ENCODE data around the gene TNNC1. TPM values are rescaled to one million over a fixed set of nuclear protein-coding genes. Genes with fewer than 3 reads are reported as not detected.

Gene TNNC1
- total RNA-seq, 1 experiment from 2014 or later = 40.5 TPM

DNA sequence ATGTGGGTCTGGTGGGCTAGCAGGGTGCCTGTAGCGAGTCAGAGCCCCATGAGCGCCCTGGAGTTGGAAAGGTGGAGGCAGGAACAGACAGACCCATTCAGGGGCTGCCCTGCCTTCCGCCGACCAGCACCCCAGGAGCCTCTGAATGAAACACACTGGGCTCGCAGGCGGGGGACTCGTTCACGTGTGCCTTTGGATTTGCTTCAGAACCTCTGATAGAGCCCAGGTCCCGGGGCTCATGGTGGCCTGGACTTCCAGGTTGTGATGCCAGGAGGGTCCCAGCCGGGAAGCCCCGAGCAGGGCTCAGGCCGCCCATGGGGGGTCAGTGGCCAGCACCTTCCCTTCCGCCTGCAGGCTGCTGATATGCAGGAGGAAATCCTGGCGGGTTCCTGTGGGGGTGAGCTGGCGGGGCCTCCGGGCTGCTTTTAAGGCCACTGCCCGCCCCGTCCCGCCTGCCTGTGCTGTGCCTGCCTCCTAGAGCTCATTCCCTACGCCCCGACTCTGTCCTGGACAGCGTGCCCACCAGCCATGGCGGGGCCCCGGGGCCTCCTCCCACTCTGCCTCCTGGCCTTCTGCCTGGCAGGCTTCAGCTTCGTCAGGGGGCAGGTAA lies 41.1 kb upstream of the TNNC1 start, which contains the start of gene STAB1:
TSS of gene STAB1 (plus strand) at position 453 of the 610 bp plus-strand sequence. CDS start at position 529, 76 bp downstream.
- peak within 1 kb of the TSS; percentile 70 for H3K27ac Mint-ChIP-seq (ENCODE audit: unreplicated experiment)
- no peaks in the 10 kb centered on the region for H3K4me1 Mint-ChIP-seq (ENCODE audit: low read depth, unreplicated experiment)
- no peaks in the 10 kb centered on the region for H3K36me3 ChIP-seq (ENCODE audit: control insufficient read depth, insufficient read depth, low read length)
- no peaks in the 10 kb centered on the region for H3K27me3 ChIP-seq (replicated peaks; ENCODE audit: control insufficient read depth, insufficient read depth, low read length)
- H3K4me3 ChIP-seq (ENCODE audit: low read depth, low read length) = no peak within 1 kb of the TSS
- H3K27me3 Mint-ChIP-seq (ENCODE audit: insufficient read depth, unreplicated experiment) = no peaks in the 10 kb centered on the region
- TF ChIP-seq, protein P1, sequence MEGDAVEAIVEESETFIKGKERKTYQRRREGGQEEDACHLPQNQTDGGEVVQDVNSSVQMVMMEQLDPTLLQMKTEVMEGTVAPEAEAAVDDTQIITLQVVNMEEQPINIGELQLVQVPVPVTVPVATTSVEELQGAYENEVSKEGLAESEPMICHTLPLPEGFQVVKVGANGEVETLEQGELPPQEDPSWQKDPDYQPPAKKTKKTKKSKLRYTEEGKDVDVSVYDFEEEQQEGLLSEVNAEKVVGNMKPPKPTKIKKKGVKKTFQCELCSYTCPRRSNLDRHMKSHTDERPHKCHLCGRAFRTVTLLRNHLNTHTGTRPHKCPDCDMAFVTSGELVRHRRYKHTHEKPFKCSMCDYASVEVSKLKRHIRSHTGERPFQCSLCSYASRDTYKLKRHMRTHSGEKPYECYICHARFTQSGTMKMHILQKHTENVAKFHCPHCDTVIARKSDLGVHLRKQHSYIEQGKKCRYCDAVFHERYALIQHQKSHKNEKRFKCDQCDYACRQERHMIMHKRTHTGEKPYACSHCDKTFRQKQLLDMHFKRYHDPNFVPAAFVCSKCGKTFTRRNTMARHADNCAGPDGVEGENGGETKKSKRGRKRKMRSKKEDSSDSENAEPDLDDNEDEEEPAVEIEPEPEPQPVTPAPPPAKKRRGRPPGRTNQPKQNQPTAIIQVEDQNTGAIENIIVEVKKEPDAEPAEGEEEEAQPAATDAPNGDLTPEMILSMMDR (IDR thresholded peaks at IDR 0.05; ENCODE audit: insufficient read depth in 1 of 2, low read depth in 1 of 2, low read length in 1 of 2, severe bottlenecking in 1 of 2, unreplicated experiment in 1 of 2) = no peak
- CTCF ChIA-PET = no interaction called here
- H3K36me3 Mint-ChIP-seq (ENCODE audit: insufficient read depth, unreplicated experiment) = peaks cover 12% of the 10 kb centered on the region
- no peaks in the 10 kb centered on the region for H3K4me1 ChIP-seq
- no peaks in the 10 kb centered on the region for H3K9me3 Mint-ChIP-seq (ENCODE audit: unreplicated experiment)
- POLR2A ChIA-PET = no interaction called here
- no peak within 1 kb of the TSS for H3K4me3 Mint-ChIP-seq (ENCODE audit: unreplicated experiment)
- no peak for DNase-seq
- intact Hi-C loops (cut with micrococcal nuclease; ENCODE audit: unreplicated experiment) = no loop called here
- BruUV-seq (replicated peaks) = no TSS peak
- H3K9me3 ChIP-seq = no peaks in the 10 kb centered on the region

DNA sequence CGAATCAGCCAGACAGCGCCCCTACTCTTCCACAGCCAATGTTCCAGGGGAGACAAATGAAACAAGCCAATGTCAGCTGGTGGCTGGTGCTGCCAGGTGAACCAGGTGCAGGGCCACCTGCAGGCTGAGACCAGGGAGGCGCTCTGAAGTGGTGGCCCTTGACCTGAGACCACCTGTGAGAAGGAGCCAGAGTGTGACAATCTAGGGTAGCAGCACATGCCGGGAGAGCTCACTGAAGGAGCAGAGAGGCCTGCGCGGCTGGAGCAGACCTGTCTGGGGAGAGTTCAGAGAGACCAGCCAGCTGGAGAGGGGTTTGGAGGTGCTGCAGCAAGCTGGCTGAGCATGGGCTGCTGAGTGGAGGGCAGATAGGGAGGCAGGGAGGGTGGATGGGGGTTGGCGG lies 40.6 kb upstream of the TNNC1 start:
- Mint-ChIP-seq H3K4me1 (ENCODE audit: low read depth, unreplicated experiment) (no peaks in the 10 kb centered on the region), H3K27me3 (ENCODE audit: insufficient read depth, unreplicated experiment) (no peaks in the 10 kb centered on the region), H3K9me3 (ENCODE audit: unreplicated experiment) (no peaks in the 10 kb centered on the region), H3K36me3 (ENCODE audit: insufficient read depth, unreplicated experiment) (peaks cover 12% of the 10 kb centered on the region), H3K4me3 (ENCODE audit: unreplicated experiment) (no peak overlapping the region), H3K27ac (ENCODE audit: unreplicated experiment) (peak overlapping the region; percentile 70)
- no peaks in the 10 kb centered on the region for H3K36me3 ChIP-seq (ENCODE audit: control insufficient read depth, insufficient read depth, low read length)
- DNase-seq = no peak
- H3K4me3 ChIP-seq (ENCODE audit: low read depth, low read length) = no peak overlapping the region
- ChIA-PET POLR2A (no interaction called here), CTCF (no interaction called here)
- BruUV-seq (replicated peaks) = no TSS peak
- no peaks in the 10 kb centered on the region for H3K9me3 ChIP-seq
- intact Hi-C loops (cut with micrococcal nuclease; ENCODE audit: unreplicated experiment) = no loop called here
- TF ChIP-seq, protein P1 (IDR thresholded peaks at IDR 0.05; ENCODE audit: insufficient read depth in 1 of 2, low read depth in 1 of 2, low read length in 1 of 2, severe bottlenecking in 1 of 2, unreplicated experiment in 1 of 2) = no peak
- H3K4me1 ChIP-seq = no peaks in the 10 kb centered on the region
- H3K27me3 ChIP-seq (replicated peaks; ENCODE audit: control insufficient read depth, insufficient read depth, low read length) = no peaks in the 10 kb centered on the region

DNA sequence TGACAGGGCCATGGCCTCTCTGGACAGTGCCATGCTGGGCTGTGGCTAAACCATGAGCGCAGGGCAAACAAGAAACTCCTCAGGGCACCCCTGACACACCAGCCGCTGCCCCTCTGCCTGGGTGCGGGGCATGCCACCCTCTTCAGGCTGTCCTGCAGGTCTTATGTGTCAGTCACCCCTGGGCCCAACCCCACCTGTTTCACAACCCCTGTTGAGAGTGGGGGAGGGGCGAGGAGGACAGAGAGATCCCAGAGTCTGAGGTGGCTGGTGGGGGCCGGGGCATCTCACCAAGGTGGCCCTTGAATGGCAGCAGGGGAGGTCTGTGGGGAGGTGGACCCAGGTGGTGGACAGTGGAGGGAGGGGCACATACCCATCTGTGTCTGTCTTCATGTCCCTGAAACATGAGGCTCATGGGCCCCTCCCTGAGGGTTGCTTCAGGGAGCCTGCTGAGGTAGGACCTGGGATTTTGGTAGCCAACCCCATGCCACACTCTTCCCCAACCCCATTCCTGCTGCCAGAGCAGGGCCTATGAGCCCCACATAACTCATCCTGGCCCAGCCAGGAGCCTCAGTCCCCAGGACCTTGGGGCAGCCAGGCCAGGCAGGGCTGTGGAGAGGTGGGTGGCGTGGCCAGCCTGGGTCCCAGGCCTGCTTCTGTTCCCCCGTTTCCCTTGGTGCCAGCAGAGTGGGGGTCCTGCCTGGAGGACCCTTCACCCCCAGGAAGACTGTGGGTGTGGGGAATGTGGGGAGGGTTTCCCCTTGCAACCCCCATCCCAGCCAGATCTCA lies 39.6 kb upstream of the TNNC1 start:
- Histone ChIP-seq H3K36me3 (ENCODE audit: control insufficient read depth, insufficient read depth, low read length) (0 out of 2 replicates have a peak, but pooled peaks cover 1% of the 10 kb centered on the region), H3K27me3 (replicated peaks; ENCODE audit: control insufficient read depth, insufficient read depth, low read length) (no peaks in the 10 kb centered on the region), H3K9me3 (no peaks in the 10 kb centered on the region), H3K4me3 (ENCODE audit: low read depth, low read length) (no peak overlapping the region), H3K4me1 (no peaks in the 10 kb centered on the region)
- TF ChIP-seq, protein P1 (IDR thresholded peaks at IDR 0.05; ENCODE audit: insufficient read depth in 1 of 2, low read depth in 1 of 2, low read length in 1 of 2, severe bottlenecking in 1 of 2, unreplicated experiment in 1 of 2) = no peak
- ChIA-PET CTCF (no interaction called here), POLR2A (no interaction called here)
- no peaks in the 10 kb centered on the region for H3K9me3 Mint-ChIP-seq (ENCODE audit: unreplicated experiment)
- BruUV-seq (replicated peaks) = no TSS peak
- intact Hi-C loops (cut with micrococcal nuclease; ENCODE audit: unreplicated experiment) = no loop called here
- no peaks in the 10 kb centered on the region for H3K4me1 Mint-ChIP-seq (ENCODE audit: low read depth, unreplicated experiment)
- no peaks in the 10 kb centered on the region for H3K27me3 Mint-ChIP-seq (ENCODE audit: insufficient read depth, unreplicated experiment)
- H3K4me3 Mint-ChIP-seq (ENCODE audit: unreplicated experiment) = no peak overlapping the region
- H3K36me3 Mint-ChIP-seq (ENCODE audit: insufficient read depth, unreplicated experiment) = peaks cover 12% of the 10 kb centered on the region
- H3K27ac Mint-ChIP-seq (ENCODE audit: unreplicated experiment) = no peak overlapping the region
- DNase-seq = peak in 1 of 2 experiments; percentile 21
